ENCODE measurements around the gene ABCD4.

- TF ChIP-seq SUZ12 (IDR thresholded peaks at IDR 0.05; ENCODE audit: extremely low read depth, insufficient read depth, insufficient read length) = no peak
- TF ChIP-seq YY1 (IDR thresholded peaks at IDR 0.05; ENCODE audit: insufficient read depth, insufficient read length) = no peak
These were observed 1.1 kb downstream of the ABCD4 start for GRCh38 chr14:74301594-74302151.

Data from NT2/D1 (cell line).